NK-92 treated with Interleukin-12 subunit alpha and Interleukin-12 subunit beta, amount 100 ng/mL, for 24 hours (cell line): ENCODE data around the gene TMEM184A.

ENCODE experiments used
- DNase-seq: peaks from one replicate; lab custom pipeline; 2025; lab: John Stamatoyannopoulos, UW

TMEM184A gene

GRCh38 chr7:1555813-1556543, at the start of gene TMEM184A:
TMEM184A (minus strand) TSS chr7:1556205; CDS start chr7:1555484, 721 bp downstream.
- DNase-seq: no peak

GRCh38 chr7:1604383-1604782, 48.4 kb upstream of the TMEM184A start:
- DNase-seq: no peak

GRCh38 chr7:1603346-1604225, 47.6 kb upstream of the TMEM184A start:
- DNase-seq: no peak

GRCh38 chr7:1602386-1602785, 46.4 kb upstream of the TMEM184A start:
- DNase-seq: no peak

- DNase-seq: no peak
These were observed 46.0 kb upstream of the TMEM184A start for GRCh38 chr7:1601956-1602355.

GRCh38 chr7:1599640-1600395, 43.8 kb upstream of the TMEM184A start:
- no peak for DNase-seq

GRCh38 chr7:1598961-1599639, 43.1 kb upstream of the TMEM184A start:
- DNase-seq: no peak

GRCh38 chr7:1598286-1598685, 42.3 kb upstream of the TMEM184A start:
- no peak for DNase-seq

- no peak for DNase-seq
These were observed 41.8 kb upstream of the TMEM184A start for GRCh38 chr7:1597791-1598190.

GRCh38 chr7:1597066-1597760, 41.2 kb upstream of the TMEM184A start:
- DNase-seq: no peak

- DNase-seq: no peak
These were observed 40.4 kb upstream of the TMEM184A start for GRCh38 chr7:1596181-1597043.

- no peak for DNase-seq
These were observed 39.6 kb upstream of the TMEM184A start for GRCh38 chr7:1595636-1596035.

- DNase-seq: no peak
These were observed 39.0 kb upstream of the TMEM184A start for GRCh38 chr7:1595027-1595426.

- no peak for DNase-seq
These were observed 38.0 kb upstream of the TMEM184A start for GRCh38 chr7:1593904-1594421.

GRCh38 chr7:1593091-1593866, 37.3 kb upstream of the TMEM184A start:
- no peak for DNase-seq

- no peak for DNase-seq
These were observed 36.4 kb upstream of the TMEM184A start for GRCh38 chr7:1592299-1592871.

- no peak for DNase-seq
These were observed 35.9 kb upstream of the TMEM184A start for GRCh38 chr7:1591876-1592275.

GRCh38 chr7:1591396-1591795, 35.4 kb upstream of the TMEM184A start:
- no peak for DNase-seq

- DNase-seq: no peak
These were observed 34.9 kb upstream of the TMEM184A start for GRCh38 chr7:1590887-1591286.
